ENCODE measurements around the gene NUDT14. TPM values are rescaled to one million over a fixed set of nuclear protein-coding genes. Genes with fewer than 3 reads are reported as not detected.
A peak's percentile ranks its signal among the peaks of the same experiment; 100 is the strongest.

The NUDT14 gene
- total RNA-seq, 2 donors from 2014 or later = 43.4 to 59.5 TPM

GRCh38 chr14:105137481-105138020, 43.6 kb downstream of the NUDT14 start:
- no peak overlapping the region for H3K27ac ChIP-seq (ENCODE audit: low read depth, low read length)
- H3K4me3 Mint-ChIP-seq = no peak overlapping the region
- 79 to 85% methylated on average over 8 to 14 of the region's 14 CpGs for WGBS, 2 experiments (ENCODE audit: insufficient coverage in 1 of 2, insufficient read length in 1 of 2)
- H3K27me3 Mint-ChIP-seq (ENCODE audit: insufficient read depth) = no peaks in the 10 kb centered on the region
- H3K27ac Mint-ChIP-seq = no peak overlapping the region
- H3K4me3 ChIP-seq (ENCODE audit: low read length) = no peak overlapping the region
- H3K27me3 ChIP-seq (ENCODE audit: control insufficient read depth, insufficient read depth, low read length, poor library complexity, severe bottlenecking) = no peaks in the 10 kb centered on the region
- H3K9me3 ChIP-seq (ENCODE audit: control insufficient read depth, low read length) = peaks cover 7% of the 10 kb centered on the region
- peaks cover 19% of the 10 kb centered on the region for H3K9me3 Mint-ChIP-seq
- peak; percentile 51 for DNase-seq
- TF ChIP-seq, protein P1, sequence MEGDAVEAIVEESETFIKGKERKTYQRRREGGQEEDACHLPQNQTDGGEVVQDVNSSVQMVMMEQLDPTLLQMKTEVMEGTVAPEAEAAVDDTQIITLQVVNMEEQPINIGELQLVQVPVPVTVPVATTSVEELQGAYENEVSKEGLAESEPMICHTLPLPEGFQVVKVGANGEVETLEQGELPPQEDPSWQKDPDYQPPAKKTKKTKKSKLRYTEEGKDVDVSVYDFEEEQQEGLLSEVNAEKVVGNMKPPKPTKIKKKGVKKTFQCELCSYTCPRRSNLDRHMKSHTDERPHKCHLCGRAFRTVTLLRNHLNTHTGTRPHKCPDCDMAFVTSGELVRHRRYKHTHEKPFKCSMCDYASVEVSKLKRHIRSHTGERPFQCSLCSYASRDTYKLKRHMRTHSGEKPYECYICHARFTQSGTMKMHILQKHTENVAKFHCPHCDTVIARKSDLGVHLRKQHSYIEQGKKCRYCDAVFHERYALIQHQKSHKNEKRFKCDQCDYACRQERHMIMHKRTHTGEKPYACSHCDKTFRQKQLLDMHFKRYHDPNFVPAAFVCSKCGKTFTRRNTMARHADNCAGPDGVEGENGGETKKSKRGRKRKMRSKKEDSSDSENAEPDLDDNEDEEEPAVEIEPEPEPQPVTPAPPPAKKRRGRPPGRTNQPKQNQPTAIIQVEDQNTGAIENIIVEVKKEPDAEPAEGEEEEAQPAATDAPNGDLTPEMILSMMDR (conservative IDR thresholded peaks at IDR 0.05) = no peak
- no peaks in the 10 kb centered on the region for H3K36me3 ChIP-seq (ENCODE audit: control insufficient read depth, insufficient read depth, low read length)
- no peaks in the 10 kb centered on the region for H3K4me1 Mint-ChIP-seq
- H3K4me1 ChIP-seq (ENCODE audit: control insufficient read depth, insufficient read depth, low read length) = no peaks in the 10 kb centered on the region
- peaks cover 17% of the 10 kb centered on the region for H3K36me3 Mint-ChIP-seq (ENCODE audit: low read depth)
- no peak overlapping the region for H3K9ac ChIP-seq (ENCODE audit: extremely low read depth, low read length, poor library complexity, severe bottlenecking)

DNA sequence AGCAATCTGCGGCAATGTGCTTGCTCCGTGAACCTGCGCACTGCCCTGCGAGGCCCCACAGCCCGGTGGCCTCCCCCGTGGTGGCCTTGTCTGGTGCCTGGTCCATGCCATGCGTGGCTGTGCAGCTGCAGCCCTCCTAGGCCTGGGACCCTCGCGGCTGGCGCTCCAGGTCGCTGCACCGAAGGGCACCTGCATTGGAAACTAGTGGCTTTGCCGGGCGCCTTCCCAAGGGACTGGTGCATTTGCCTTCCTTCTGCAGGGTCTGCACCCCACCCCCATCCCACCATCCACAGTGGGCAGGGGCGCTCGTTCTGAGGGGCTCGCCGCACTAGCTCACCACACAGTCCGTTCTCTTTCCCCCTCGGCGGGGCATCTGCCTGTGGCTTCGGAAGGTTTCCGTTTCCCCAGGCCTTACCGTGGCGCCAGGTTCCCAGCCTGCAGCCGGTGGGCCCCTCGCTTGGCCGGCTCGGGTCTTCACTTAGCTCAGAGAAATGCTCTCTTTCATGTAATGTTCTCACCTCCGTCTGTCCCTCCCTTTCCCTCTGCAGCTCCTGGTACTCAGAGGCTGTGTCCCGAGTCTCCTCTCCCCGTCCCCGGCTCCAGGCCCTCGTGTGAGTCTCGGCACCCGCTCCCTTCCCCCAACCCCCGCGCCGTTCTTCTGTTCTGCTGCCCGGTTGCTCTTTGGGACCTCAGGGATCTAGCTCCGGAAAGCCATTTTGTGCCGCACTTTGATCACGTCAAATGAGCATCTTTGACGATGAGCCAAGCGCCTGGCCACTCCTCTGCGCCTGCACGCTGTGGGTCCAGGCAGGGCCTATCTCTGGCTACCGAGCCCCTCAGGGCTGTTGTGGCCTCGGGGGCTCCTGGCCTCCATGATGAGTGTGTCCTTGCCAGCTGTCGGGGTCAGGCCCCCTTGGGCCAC, 44.5 kb downstream of the NUDT14 start:
- H3K27me3 ChIP-seq (ENCODE audit: control insufficient read depth, insufficient read depth, low read length, poor library complexity, severe bottlenecking) = no peaks in the 10 kb centered on the region
- Mint-ChIP-seq H3K4me3 (no peak overlapping the region), H3K27me3 (ENCODE audit: insufficient read depth) (no peaks in the 10 kb centered on the region), H3K9me3 (peaks cover 18% of the 10 kb centered on the region), H3K36me3 (ENCODE audit: low read depth) (peaks cover 11% of the 10 kb centered on the region), H3K27ac (no peak overlapping the region), H3K4me1 (no peaks in the 10 kb centered on the region)
- peaks cover 11% of the 10 kb centered on the region for H3K9me3 ChIP-seq (ENCODE audit: control insufficient read depth, low read length)
- WGBS, 2 experiments (ENCODE audit: insufficient coverage in 1 of 2, insufficient read length in 1 of 2) = 93 to 94% methylated on average over 38 to 50 of the region's 50 CpGs
- no peak overlapping the region for H3K27ac ChIP-seq (ENCODE audit: low read depth, low read length)
- no peak overlapping the region for H3K4me3 ChIP-seq (ENCODE audit: low read length)
- H3K36me3 ChIP-seq (ENCODE audit: control insufficient read depth, insufficient read depth, low read length) = no peaks in the 10 kb centered on the region
- TF ChIP-seq, protein P1 (conservative IDR thresholded peaks at IDR 0.05) = no peak
- no peaks in the 10 kb centered on the region for H3K4me1 ChIP-seq (ENCODE audit: control insufficient read depth, insufficient read depth, low read length)
- no peak overlapping the region for H3K9ac ChIP-seq (ENCODE audit: extremely low read depth, low read length, poor library complexity, severe bottlenecking)
- DNase-seq = peak; percentile 46

DNA sequence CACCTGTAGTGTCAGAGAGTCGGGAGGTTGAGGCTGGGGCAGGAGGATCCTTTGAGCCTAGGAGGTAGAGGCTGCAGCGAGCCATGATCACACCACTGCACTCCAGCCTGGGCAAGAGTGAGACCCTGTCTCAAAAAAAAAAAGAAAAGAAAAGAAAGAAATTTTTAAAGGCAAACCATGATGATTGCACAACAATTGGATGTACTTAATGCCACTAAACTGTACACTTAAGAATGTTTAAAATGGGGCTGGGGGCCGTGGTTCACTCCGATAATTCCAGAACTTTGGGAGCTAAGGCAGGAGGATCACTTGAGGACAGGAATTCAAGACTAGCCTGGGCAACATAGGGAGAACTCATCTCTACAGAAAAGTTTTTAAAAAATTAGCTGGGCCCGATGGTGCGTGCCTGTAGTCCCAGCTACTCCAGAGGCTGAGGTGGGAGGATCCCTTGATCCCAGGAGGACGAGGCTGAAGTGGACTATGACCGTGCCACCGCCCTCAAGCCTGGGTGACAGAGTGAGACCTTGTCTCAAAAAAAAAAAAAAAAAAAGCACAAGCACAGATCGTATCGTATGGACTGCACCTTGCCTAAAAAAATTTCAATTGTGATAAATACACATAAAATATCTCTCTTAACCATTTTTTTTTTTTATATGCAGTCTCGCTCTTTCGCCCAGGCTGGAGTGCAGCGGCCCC, 45.3 kb downstream of the NUDT14 start:
- no peaks in the 10 kb centered on the region for H3K36me3 ChIP-seq (ENCODE audit: control insufficient read depth, insufficient read depth, low read length)

More for the DNA sequence above, 45.3 kb downstream of the NUDT14 start:
- Histone ChIP-seq H3K27me3 (ENCODE audit: control insufficient read depth, insufficient read depth, low read length, poor library complexity, severe bottlenecking) (no peaks in the 10 kb centered on the region), H3K27ac (ENCODE audit: low read depth, low read length) (no peak overlapping the region), H3K9ac (ENCODE audit: extremely low read depth, low read length, poor library complexity, severe bottlenecking) (no peak overlapping the region), H3K4me3 (ENCODE audit: low read length) (no peak overlapping the region), H3K9me3 (ENCODE audit: control insufficient read depth, low read length) (peaks cover 13% of the 10 kb centered on the region), H3K4me1 (ENCODE audit: control insufficient read depth, insufficient read depth, low read length) (no peaks in the 10 kb centered on the region)
- Mint-ChIP-seq H3K27ac (no peak overlapping the region), H3K4me1 (no peaks in the 10 kb centered on the region), H3K27me3 (ENCODE audit: insufficient read depth) (no peaks in the 10 kb centered on the region), H3K9me3 (peaks cover 18% of the 10 kb centered on the region), H3K4me3 (no peak overlapping the region), H3K36me3 (ENCODE audit: low read depth) (peaks cover 6% of the 10 kb centered on the region)
- WGBS, 2 experiments (ENCODE audit: insufficient coverage in 1 of 2, insufficient read length in 1 of 2) = 96% methylated on average over 9 to 14 of the region's 14 CpGs
- TF ChIP-seq, protein P1 (conservative IDR thresholded peaks at IDR 0.05) = no peak
- peak; percentile 17 for DNase-seq
